NK-92 treated with Interleukin-12 subunit alpha and Interleukin-12 subunit beta, amount 100 ng/mL, for 24 hours (cell line): ENCODE results near the gene ZNF630.
"Not testable (repeated sequence)": the region's sequence is repeated elsewhere in the genome, so short reads cannot be mapped to it uniquely, and the experiment has no call there.

Experiments used
- DNase-seq: peaks from one replicate; lab custom pipeline; 2025; lab: John Stamatoyannopoulos, UW

Gene ZNF630

GRCh38 chrX:48028091-48028490 is 43.3 kb downstream of the ZNF630 start:
- no peak for DNase-seq

DNA sequence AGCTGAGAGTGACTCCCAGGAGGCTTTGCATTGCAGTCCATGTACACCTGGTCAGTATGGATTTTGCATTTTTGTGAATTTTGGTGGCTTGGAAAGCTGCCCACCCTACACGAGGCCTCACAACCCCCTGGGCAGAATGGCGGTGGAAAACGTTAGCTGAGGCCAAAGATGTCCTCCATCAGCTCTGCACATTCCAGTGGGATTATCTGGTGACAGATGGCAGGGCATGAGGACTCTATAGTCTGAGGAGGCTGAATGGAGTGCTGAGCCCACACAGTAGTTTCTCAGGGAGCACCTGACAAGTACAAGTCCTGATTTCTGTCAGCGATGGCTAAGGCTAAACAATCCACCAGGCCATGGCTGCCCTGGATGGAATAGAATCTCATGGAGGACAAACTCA is 43.9 kb downstream of the ZNF630 start:
- DNase-seq, result not testable (repeated sequence)

DNA sequence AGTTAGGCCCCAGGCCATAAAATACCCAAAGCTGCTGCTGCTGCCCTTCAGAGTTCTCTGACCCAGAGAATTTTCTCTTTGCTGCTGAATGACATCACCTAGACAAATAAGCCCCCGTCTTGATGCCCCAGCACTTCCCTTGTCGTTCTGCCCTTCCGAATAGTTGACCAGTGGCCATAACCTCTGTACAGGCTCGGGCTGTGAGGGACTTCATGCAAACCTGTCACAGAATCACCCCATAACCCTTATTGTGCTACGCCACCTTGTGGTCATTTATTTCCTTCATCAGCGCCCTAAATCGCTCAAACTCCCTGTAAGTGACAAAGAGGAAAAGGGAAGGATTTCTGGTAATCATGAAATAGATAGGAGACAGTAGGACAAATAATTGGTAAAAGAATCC is 45.9 kb downstream of the ZNF630 start:
- DNase-seq, result no peak

DNA sequence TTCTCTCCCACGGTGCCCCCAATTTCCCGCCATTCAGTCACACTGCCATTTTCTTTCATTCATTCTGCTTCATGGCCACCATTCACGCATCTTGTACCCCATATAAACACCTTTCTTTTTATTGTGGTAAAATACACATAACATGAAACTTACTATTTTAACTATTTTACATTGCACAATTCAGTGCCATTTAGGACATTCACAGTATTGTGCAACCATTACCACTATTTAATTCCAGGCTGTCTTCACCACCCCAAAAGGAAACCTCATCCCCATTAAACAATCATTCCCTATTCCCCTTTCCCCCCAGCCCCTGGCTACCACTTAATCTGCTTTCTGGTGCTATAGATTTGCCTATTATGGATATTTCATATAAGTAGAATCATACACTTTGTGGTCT is 48.7 kb downstream of the ZNF630 start:
- DNase-seq, result no peak

DNA sequence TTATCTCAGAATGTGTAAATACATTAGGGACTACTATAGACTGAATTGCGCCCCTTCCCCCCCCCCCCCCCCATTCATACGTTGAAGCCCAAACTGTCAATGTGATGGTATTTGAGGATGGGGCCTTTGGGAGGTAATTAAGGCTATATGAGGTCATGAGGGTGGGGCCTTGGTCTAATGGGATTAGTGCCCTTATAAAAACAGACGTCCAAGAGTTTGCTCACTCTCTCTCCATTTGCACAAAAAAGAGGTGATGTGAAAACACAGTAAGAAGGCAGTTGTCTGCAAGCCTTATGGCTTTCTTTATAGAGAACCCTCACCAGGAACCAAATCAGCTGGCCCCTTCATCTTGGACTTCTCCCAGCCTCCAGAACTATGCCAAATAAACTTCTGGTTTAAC is 49.3 kb downstream of the ZNF630 start:
- DNase-seq, result no peak

- no peak for DNase-seq
Observed at GRCh38 chrX:48021026-48021900, 50.2 kb downstream of the ZNF630 start.

GRCh38 chrX:48020472-48020871 is 51.0 kb downstream of the ZNF630 start:
- not testable (repeated sequence) for DNase-seq

GRCh38 chrX:48019892-48020291 is 51.5 kb downstream of the ZNF630 start:
- DNase-seq, result not testable (repeated sequence)

DNA sequence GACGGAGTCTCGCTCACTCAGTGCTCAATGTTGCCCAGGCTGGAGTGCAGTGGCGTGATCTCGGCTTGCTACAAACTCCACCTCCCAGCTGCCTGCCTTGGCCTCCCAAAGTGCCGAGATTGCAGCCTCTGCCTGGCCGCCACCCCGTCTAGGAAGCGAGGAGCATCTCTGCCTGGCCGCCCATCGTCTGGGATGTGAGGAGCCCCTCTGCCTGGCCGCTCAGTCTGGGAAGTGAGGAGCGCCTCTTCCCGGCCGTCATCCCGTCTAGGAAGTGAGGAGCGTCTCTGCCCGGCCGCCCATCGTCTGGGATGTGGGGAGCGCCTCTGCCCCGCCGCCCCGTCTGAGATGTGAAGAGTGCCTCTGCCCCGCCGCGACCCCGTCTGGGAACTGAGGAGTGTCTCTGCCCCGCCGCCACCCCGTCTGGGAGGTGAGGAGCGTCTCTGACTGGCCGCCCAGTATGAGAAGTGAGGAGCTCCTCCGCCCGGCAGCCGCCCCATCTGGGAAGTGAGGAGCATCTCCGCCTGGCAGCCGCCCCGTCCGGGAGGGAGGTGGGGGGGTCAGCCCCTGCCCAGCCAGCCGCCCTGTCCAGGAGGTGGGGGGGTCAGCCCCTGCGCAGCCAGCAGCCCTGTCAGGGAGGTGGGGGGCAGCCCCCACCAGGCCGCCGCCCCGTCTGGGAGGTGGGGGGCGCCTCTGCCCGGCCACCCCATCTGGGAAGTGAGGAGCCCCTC is 54.7 kb downstream of the ZNF630 start:
- not testable (repeated sequence) for DNase-seq

GRCh38 chrX:48009445-48009960 is 61.9 kb downstream of the ZNF630 start:
- not testable (repeated sequence) for DNase-seq
